TTC549 (cell line): ENCODE measurements around the gene MYO5B.
"Not testable (repeated sequence)": the region's sequence is repeated elsewhere in the genome, so short reads cannot be mapped to it uniquely, and the experiment has no call there.

ENCODE experiments used
- FAIRE-seq: peaks from 2 replicates; lab custom pipeline; 2012; peaks lifted over from hg19 to GRCh38; lab: Jason Lieb, UNC

MYO5B gene

DNA sequence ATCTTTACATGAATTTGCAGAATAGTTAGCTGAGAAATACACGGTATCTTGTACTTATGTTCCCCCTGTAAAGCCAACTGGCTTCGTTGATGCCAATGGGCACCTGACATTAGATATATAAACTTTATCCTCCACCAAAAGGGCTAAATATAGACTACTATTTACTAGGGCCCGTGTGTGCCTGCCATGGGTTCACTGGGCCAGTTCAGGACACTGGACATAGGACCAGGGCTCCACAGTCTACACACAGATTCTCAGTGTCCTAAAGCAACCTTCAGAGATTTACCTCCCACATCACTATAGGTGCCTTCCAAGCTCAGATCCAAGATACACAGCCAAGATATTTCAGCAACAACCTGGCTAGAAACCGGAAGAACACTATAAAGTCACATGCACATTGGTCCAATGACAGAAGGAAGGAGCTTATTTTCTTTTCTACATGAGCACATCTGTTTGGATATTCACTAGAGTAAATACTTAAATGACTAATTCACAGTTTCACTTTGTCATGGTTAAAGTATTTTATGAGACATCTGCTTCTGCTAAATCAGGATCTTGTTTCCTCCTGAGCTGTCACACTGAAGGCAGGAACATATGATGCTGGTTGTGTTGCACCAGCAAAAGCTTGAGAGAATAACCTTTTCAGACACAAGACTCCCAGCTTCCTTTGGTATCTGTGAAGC, 95.1 kb downstream of the MYO5B start:
- no peak for FAIRE-seq

DNA sequence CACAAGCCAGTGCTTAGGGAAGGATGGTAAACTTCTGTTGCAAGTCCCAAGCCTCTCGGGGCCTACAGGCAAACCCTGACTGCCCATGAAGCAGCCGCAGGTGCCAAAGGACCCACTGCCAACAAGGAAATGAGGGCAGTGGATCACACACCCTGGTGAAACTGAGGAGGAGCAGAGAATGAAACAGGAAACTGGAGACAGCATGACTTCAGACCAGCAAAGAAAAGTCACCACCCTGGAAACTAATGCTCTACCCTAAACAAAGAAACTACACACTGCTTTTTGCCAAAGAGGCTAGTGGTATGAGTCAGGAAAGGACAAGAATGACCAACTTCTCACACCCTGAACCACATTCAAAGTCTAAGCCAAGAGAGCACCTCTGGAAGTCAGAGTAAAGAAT, 97.2 kb downstream of the MYO5B start:
- FAIRE-seq: no peak

DNA sequence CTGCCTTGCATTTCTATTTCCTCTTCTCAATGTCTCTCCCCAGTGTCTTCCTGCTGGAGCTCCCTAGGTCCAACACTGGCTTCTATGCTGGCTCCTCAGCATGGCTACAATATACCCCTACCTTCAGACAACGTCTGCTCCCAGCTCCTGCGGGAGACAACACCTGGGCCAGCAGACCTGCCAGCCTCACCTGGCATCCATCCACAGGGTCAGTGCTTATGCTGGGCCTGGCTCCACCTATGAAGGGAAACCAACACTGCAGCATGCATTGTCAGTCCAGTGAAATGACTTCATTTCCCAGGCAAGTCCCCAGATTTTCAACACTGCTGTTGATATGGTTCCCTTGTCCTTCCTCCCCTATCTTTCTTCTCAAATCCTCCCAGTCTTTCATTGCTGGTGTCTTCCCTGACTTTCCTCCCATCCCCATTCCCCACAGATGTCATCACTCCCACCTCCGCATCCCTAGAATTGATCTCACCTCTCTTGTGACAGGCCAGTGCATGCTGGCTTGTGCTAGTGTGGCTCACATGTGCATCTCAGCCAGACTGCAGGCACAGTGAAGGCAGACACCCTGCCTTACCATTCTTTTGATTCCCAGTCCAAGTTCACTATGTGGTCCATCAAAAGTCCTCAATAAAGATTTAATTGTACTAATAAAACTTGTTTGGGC, 98.0 kb downstream of the MYO5B start:
- no peak for FAIRE-seq

DNA sequence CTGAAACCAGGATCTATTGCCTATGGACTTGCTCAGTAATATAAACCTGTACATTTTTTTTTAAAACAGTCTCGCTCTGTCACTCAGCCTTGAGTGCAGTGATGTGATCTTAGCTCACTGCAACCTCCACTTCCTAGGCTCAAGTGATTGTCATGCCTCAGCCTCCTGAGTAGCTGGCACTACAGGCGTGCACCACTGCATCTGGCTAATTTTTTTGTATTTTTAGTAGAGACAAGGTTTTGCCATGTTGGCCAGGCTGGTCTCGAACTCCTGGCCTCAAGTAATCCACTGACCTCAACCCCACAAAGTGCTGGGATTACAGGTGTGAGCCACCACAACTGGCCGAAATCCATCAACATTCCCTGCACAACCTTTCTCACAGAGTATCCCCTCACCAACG, 100.2 kb downstream of the MYO5B start:
- not testable (repeated sequence) for FAIRE-seq

DNA sequence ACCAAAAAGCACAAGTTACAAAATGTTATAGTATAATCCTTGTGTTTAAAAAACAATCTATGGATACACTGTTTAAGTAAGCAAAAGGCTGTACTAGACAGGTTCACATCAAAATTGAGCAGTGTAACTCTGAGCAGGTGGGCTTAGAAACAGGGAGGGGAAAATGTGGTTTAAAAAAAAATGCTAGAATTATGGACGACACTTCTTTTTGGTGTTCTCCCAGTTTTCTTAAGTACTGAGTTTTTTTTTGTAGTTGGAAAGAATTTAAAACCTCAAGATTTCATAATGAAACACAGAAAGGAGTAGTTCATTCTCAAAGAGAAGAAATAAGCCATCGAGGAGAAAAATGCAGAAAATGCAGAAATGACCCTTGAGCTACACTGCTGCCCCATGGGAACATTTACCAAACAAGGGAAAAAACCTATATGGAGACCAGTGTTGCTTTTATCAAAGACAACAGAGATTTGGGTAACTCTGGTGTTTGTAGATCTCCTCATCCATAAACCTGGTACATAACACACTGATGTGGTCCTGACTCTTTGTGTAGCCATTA, 100.7 kb downstream of the MYO5B start:
- FAIRE-seq: no peak

DNA sequence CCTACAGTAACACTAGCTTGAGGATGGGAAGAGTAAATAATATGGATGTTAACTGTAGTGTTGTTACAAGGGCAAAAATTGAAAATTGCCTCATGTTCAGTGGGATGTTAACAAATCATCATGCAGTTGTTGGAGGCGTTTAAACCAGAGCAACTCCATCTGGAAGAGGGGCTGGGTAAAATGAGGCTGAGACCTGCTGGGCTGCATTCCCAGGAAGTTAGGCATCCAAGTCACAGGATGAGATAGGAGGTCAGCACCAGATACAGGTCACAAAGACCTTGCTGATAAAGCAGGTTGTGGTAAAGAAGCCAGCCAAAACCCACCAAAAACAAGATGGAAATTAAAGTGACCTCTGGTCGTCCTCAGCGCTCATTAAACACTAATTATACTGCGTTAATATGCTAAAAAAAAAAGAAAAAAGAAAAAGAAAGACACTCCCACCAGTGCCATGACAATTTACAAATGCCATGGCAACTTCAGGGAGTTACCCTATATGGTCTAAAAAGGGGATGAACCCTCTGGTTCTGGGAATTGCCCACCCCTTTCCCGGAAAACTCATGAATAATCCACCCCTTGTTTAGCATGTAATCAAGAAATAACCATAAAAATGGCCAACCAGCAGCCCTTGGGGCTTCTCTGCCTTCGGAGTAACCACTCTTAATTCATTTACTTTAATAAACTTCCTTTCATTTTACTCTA, 101.4 kb downstream of the MYO5B start:
- FAIRE-seq: no peak

DNA sequence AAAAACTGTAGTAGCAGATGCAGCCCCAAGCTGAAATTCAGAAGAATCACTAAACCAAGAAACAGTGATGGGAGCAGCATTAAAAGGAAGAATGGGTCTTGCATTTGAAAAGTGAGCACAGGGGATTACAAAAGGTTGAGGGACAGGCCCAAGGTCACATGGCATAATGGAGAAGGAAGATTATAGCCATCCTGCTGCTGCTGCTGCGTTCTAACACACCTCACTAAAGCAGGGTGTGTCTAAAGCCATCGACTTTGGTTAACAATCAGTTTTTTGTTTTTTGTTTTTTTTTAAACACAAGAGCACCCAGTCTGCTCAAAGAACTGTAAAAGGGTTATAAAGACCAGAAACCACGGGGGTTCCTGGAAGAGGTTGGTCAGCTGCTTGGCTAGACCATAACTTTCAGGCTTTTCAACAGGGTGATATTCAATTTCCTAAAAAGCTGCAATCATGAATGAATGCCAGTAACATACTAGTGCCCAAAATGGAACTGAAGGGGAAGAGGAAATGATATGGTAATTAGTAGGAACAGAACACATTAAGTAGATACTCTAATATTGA, 102.6 kb downstream of the MYO5B start:
- no peak for FAIRE-seq

DNA sequence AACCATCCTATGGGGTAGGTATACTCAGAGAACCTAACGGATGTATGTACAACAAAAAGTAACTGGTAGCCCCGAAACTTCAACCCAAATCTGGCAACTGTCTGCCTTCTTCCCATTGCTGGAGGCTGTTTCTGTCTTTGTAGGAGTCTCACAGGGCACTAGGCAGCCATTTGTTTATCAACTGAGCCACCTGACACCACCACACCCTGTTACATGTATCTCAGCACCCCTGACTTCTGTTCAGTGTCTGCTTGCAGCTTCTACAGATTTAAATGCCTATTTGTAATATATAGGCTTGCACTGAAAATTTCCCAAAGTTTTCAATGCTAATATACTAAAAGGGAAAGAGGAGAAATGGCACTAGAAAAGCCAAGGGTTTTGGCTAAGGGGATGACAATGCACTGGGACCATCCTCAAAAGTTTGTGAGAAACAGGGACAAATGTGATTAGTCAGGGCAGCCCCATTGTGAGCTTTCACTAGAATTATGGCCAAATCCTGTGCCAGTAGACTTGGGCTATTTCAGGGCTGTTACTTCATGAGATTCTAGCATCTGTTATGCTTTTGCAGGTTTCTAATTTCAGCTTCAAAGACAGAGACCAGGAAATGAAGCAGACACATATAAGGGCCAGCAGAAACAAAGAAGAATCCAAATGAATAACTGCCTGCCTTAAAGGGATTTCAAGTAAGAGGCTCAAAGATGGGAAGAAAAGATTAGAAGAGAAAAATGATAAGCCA, 103.3 kb downstream of the MYO5B start:
- FAIRE-seq: no peak

DNA sequence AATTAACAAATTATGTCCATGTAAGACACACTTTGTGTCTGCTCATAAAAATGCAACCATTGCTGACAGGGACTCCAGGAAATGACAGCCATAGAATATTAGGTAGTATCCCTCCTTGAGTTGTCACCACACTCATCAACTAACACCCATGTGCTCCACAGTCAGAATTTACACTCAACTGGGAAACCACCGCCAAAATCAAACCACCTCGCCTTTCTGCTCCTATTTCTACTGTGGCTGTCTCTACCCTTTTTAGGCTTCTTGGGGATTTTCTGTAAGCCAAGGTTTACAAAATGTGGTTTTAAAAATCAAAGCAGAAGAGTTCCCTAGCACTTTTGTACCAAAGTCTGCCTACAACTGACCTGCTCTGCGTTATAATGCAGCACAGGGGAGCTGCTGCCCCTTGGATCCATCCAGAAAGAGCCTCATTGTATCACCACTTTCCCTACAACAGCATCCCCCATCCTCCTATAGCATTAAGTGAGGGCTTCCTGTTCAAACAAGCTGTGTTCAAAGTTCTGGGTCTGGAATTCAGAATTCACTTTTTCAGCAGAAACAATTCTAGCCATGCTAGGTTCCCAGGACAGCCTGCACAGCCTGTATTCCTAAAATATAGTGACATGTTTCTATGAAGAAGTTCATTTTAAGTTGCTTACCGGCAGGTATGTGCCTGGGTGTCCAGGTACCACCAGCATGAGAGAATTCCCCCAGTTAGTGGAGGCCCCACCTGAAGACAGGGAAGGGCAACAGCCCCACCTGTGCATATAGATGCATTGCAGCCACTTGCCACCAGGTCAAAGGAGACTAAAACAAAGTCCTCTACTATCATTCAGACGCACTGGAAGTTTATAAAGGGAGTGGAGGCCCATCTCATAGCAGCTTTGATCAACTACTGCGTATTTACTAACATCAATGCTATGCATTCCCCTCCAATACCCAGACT, 104.3 kb downstream of the MYO5B start:
- no peak for FAIRE-seq

DNA sequence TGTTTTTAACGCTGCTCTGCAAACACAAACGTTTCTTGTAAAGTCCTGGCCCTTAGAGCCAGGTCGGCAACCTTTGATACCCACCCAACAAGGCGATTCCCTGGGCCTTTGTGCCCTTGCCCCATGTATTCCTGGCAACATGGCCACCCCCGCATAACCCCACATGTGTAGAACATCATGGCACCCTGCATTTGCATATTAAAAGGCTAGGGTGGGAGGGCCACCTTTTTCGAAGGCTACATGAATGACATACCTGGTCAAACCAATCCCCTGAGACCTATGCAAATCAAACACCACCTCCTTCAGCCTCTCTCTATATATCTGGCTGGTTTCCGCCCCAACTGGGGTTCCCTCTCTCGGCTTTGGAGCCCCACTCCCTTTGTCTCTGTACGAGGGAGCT, 105.2 kb downstream of the MYO5B start:
- FAIRE-seq: no peak

DNA sequence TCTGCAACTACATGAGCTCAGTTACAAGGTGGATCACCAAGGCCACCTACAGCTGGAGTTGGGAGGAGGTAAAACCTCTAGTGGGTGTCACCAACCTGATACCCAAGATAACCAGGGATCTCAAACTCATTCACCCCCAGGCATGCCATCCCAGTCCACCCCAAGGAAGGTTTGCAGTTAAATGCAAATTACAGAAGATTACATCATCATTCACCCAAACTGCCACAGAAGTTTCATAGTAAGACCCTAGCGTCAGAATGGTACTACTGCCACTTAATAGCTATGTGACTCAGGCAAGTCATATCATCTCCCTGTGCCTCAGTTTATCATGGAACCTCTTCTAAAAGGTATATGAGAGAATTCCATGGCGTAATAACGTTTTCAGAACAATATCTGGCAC, 111.2 kb downstream of the MYO5B start:
- FAIRE-seq: no peak

DNA sequence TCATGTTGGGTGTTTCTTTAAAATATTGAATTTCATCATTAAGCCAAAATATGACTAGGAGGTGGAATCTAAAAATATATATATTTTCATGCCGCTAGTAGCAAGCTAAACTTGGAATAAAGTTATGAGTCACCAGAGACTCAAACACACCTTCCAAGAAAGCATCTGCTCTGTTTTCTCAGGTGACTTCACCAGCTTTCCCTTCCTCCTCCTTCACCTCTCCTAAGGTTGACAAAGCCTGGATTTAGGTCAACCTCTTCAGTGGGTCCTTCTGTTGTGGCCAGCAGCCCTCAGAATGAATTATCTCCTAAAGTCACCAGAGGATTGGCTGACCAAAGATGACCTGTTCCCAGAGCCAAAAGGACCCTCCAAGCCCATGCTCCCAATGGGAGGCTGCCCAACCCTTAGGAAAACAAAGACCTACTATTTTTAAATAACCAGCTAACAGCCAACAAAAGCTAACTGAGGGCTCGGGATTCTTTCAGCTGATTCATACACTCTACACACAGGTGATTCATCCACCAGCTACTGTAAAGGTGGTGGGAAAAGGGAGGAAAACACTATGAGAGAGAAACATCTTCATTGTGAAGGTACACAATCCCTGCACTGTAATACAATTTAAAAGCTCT, 113.9 kb downstream of the MYO5B start:
- FAIRE-seq: no peak

DNA sequence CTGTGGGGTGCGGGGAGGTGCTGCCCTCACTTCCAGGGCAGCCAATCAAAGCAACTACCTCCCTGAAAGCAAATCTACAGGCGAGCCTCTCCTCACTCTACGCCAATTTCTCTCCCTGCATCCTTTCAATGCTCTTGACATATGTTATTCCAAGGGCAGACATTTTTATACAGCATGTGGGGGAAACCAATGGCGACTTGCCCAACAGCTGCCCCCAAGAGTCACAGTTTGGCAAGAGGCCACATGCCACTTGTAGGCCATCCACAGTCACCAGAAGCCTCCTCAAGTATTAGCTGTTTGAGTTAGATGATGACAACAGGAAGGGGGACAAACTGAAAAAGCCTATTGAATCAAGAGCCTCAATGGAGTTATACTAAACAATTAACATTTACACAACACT, 114.6 kb downstream of the MYO5B start:
- no peak for FAIRE-seq

DNA sequence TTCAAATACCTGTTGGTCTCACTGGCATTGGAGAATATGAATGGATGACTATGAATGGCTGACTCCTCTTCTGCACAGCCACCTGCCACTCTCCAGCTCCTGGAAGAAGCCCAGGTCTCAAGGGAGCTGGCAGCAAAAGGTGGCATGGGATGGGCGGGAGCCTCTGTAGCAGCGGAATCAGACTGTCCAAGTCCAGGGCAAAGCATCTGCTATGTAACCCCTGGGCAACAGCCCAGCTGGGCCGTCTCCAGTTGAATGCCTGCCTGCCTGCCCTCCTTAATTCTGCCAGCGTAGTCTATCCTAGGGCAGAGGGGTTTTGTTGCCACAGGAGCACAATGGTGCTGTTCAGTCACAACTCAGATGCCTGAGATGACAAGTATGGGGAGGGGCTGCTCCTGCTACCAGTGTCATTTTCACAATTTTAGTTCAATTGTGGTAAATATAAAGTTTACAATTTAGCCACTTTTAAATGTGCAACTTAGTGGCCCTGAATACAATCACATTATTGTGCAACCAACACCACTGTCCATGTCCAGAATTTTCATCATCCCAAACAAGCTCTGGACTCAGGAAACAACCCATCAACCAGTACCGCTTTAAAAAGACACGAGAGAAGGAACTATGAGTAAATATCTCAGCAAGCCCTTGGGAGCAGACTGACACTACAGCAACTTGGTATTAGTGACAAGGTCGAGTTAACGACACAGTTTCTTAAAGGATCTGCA, 115.2 kb downstream of the MYO5B start:
- FAIRE-seq: no peak

DNA sequence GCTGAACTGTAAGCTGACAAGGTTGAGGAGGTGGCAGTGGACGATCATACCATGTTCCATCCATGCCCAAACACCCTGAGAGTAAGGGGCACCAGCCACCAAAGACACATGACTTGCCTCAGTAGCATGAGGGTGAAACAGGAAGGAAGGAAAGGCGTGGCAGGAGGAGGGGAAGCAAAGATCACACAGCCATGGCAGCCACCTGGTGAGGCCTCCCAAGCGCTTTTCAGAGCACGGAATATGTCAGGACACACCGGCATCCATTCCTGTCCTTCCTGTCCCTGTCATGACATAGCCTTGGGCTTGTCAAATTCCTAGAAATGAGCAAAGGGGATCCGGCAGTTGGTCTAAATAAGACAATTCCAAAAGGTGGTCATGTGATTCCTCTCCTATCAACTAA, 118.7 kb downstream of the MYO5B start:
- no peak for FAIRE-seq

DNA sequence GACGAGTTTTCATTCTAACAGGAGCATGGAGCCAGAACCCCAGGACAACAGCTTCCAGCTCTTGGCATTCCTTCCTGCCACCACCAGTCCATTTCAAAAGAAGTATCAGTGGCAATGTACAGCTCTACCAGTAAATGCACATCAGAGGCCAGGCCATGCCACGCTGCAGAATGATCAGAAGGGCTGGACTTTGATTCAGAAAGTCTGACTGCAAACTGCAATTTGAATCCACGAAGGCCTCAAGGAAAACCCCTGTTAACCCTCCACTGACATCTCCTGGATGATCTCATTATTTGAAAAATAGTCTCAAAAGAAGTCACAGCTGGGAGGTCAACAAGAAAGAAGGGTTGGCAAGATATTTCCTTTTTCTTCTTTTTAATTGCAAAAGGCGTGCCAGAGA, 119.2 kb downstream of the MYO5B start:
- FAIRE-seq: no peak

DNA sequence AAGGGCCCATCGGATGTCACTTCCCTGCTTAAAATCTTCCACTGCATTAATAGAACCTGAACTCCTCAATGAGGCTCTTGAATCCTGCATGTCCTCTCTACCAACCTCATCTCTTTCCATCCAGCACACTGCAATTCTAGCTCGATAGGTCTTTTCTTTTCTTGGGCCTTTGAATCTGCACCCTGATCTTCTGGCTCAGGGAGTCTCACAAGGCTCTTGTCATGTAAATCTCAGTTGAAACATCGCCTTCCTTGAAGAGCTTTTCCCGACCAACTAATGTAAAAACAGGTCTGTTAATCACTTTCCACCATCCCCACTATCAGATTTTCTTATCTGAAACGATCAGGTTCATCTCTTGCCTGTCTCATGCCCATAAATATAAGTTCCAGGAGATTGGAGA, 120.5 kb downstream of the MYO5B start:
- no peak for FAIRE-seq

DNA sequence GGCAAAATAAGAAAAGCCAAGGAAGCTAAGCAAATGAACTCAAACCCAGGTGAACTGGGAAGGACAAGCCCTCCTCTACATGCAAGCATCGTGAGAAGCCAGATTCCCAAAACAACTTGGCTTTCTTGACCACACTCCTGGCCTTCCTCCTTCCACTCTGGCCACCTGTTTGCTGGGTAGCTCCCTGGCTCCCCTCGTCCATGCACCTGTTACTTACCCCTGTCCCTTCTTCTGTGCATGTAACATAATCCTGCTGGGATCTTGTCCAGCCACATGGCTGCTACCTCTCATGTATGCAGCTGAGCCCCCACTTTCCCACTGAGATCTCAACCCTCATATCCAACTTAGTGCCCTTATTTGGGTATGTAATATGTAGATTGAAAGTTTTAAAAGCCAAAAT, 121.6 kb downstream of the MYO5B start:
- no peak for FAIRE-seq

DNA sequence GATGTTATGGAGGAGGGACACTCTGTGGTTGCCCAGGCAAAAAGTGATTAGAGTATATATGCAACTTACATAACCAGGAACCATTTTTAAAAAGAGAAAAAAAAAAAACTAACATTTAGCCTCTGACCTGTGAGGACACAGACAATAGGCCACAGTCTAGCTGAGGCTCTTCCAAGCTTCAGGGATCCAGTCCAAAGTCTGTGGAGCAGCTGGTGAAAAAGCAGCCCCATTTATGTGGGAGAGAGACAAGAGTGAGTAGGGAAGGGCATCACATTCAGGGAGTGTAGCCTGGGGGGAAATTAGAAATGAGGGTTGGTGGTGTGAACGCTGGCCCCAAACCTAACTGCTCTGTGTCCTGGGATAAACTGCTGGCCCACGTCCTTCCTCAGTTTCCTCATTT, 122.8 kb downstream of the MYO5B start:
- FAIRE-seq: no peak

DNA sequence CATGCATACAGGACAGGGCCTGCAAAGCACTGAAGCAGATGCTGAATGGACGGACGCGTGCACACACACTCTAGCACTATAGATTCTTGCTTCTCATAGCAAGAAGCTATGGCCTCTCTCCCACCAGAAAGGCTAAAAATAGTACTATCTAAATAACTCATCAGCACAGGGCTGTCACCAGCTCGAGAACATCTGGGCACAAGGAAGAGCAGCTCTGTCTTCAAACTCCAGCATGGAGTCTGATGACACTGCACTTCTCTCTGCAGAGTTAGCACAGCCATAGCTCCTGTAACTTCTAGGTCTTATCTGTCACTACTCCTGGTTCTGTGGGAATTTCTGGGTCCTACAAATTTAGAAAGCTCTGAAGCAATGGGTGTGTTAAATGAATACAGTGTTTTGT, 123.5 kb downstream of the MYO5B start:
- no peak for FAIRE-seq
